ENCODE data around the gene SPEG. TPM values are rescaled to one million over a fixed set of nuclear protein-coding genes. Genes with fewer than 3 reads are reported as not detected.

Gene SPEG
- total RNA-seq, 6 donors from 2014 or later: 2.3 to 8.9 (median 4.9) TPM

DNA sequence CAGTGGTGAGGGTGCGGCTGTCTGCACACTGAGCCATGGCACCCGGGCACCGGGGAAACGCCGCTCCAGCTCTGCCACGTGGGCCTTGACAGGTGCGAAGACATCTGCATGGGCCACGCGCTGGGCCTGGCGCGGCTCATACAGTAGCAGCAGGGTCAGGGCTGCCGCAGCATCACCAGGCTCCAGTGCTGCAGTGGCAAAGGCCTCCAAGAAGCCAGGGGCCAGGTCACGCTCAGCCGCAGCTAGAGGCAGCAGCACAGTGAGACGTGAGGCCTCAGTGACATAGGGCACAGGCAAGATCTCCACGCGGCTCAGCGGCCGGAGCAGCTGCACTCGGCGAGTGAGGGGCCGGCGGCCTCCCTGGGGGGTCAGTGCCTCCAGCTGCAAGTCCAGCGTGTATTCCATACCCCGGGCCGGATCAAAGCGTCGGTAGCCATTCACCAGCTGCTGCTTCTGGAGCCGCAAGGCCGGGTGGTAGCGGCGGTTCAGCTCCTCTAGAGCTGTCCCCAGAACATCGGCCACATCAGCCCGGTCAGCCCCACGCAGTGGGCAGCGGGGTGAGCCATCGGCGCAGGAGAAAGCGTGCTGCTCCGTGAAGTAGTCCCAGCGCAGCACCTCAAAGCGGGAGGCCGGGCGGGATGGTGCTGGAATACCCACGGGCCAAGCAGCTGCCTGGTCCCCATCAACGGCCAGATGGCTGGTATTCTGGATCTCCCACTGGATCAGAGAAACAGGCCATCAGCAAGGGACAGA is 105.5 kb downstream of the SPEG start:
- 90 to 97% methylated on average over 6 to 34 of the region's 46 CpGs for WGBS, 2 donors
- no peak overlapping the region for H3K4me3 ChIP-seq
- TF ChIP-seq, protein P1, sequence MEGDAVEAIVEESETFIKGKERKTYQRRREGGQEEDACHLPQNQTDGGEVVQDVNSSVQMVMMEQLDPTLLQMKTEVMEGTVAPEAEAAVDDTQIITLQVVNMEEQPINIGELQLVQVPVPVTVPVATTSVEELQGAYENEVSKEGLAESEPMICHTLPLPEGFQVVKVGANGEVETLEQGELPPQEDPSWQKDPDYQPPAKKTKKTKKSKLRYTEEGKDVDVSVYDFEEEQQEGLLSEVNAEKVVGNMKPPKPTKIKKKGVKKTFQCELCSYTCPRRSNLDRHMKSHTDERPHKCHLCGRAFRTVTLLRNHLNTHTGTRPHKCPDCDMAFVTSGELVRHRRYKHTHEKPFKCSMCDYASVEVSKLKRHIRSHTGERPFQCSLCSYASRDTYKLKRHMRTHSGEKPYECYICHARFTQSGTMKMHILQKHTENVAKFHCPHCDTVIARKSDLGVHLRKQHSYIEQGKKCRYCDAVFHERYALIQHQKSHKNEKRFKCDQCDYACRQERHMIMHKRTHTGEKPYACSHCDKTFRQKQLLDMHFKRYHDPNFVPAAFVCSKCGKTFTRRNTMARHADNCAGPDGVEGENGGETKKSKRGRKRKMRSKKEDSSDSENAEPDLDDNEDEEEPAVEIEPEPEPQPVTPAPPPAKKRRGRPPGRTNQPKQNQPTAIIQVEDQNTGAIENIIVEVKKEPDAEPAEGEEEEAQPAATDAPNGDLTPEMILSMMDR (IDR thresholded peaks at IDR 0.05): no peak
- TF ChIP-seq EP300 (IDR thresholded peaks at IDR 0.05) (no peak), POLR2AphosphoS5 (IDR thresholded peaks at IDR 0.05) (no peak), POLR2A (IDR thresholded peaks at IDR 0.05) (no peak)
- DNase-seq (peak in 1 of 2 donors; percentile 83), ATAC-seq (ENCODE audit: low FRiP score in 2 of 2) (no peak)
- H3K36me3 ChIP-seq: peaks cover 0 to 25% (median 17%) of the 10 kb centered on the region in 4 donors
- H3K27me3 ChIP-seq: no peaks in the 10 kb centered on the region
- H3K4me1 ChIP-seq: peaks cover 24 to 32% (median 26%) of the 10 kb centered on the region in 4 donors
- H3K9me3 ChIP-seq: no peaks in the 10 kb centered on the region
- H3K27ac ChIP-seq: no peak overlapping the region

DNA sequence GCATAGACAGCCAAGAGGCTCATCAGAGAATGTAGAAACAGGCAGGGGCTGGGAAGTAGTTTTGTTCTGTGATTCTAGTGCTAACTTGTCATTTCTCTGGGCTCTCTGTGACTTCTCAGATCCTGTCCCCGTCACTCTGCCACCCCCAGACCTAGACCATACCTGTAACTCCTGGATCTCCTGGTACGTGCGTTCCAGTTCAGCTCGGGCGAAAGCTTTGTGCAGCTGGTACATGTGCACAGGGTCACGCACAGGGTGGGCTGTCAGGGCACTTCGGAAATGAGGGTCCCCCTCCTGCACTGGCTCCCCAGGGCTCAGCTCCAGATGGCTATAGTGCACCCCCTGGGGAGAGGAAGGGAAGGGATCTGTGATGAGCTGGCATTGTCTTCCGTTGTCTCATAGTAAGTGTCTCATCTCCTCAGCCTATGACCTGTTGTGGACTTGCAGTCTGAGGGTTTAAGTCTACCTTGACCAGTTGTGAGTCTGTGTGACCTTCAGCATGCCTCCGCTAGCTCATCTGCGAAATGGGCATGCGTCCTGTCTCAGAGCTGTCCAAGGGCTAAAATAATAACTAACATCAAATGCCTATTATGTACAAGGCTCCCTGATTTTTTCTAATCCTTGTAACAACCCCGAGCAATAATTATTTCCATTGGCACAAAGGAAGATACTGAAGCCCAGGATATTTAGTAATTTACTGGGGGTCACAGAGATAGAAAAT is 106.3 kb downstream of the SPEG start:
- 89 to 92% methylated on average over 10 to 12 of the region's 12 CpGs for WGBS, 2 donors
- Histone ChIP-seq H3K9me3 (no peaks in the 10 kb centered on the region), H3K36me3 (peaks cover 0 to 25% (median 17%) of the 10 kb centered on the region in 4 donors), H3K4me3 (no peak overlapping the region), H3K27ac (no peak overlapping the region), H3K4me1 (peaks cover 24 to 32% (median 26%) of the 10 kb centered on the region in 4 donors), H3K27me3 (no peaks in the 10 kb centered on the region)
- ATAC-seq (ENCODE audit: low FRiP score in 2 of 2) (no peak), DNase-seq (no peak)
- TF ChIP-seq, protein P1 (IDR thresholded peaks at IDR 0.05): no peak
- TF ChIP-seq POLR2AphosphoS5 (IDR thresholded peaks at IDR 0.05) (no peak), POLR2A (IDR thresholded peaks at IDR 0.05) (no peak)

DNA sequence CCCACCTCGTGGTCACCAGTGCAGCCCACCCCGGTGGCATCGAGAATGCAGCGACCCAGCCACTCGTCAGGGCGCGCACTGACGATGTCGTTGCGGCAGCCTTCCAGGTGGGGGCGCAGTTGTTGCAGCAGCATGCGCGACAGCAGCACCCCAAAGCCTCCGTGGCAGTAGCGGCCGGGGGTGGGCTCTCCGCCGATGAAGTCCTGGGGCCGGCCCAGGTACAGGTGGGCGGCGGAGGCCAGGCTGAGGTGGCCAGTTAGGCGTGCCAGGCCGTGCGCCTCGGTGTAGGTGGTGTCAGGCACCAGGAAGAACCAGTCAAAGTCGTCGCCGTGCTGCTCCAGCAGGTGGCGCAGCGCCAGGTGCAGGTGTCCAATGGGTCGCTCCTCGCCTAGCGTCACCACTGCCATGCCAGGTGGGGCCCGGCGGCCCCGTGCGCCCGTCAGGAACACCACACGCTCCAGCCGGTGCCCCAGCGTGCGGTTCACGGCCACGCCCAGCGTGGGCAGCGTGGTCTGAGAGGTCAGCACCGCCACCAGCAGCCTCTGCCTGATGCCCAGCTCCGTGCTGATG is 107.1 kb downstream of the SPEG start:
- H3K27ac ChIP-seq: peak overlapping the region in 1 of 4 donors; percentile 12
- TF ChIP-seq EP300 (IDR thresholded peaks at IDR 0.05) (no peak), POLR2A (IDR thresholded peaks at IDR 0.05) (no peak), POLR2AphosphoS5 (IDR thresholded peaks at IDR 0.05) (no peak)
- TF ChIP-seq, protein P1 (IDR thresholded peaks at IDR 0.05): peak; percentile 83 to 99 (median 98)
- H3K9me3 ChIP-seq: no peaks in the 10 kb centered on the region
- H3K36me3 ChIP-seq: peaks cover 0 to 25% (median 17%) of the 10 kb centered on the region in 4 donors
- ATAC-seq (ENCODE audit: low FRiP score in 2 of 2): peak; percentile 14 to 44
- peak; percentile 90 to 96 for DNase-seq
- H3K27me3 ChIP-seq: no peaks in the 10 kb centered on the region
- WGBS, 2 donors: 7 to 17% methylated on average over 18 to 31 of the region's 48 CpGs
- peaks cover 24 to 32% (median 26%) of the 10 kb centered on the region in 4 donors for H3K4me1 ChIP-seq
- peak overlapping the region in 3 of 4 donors; percentile 19 to 80 (median 37) for H3K4me3 ChIP-seq

DNA sequence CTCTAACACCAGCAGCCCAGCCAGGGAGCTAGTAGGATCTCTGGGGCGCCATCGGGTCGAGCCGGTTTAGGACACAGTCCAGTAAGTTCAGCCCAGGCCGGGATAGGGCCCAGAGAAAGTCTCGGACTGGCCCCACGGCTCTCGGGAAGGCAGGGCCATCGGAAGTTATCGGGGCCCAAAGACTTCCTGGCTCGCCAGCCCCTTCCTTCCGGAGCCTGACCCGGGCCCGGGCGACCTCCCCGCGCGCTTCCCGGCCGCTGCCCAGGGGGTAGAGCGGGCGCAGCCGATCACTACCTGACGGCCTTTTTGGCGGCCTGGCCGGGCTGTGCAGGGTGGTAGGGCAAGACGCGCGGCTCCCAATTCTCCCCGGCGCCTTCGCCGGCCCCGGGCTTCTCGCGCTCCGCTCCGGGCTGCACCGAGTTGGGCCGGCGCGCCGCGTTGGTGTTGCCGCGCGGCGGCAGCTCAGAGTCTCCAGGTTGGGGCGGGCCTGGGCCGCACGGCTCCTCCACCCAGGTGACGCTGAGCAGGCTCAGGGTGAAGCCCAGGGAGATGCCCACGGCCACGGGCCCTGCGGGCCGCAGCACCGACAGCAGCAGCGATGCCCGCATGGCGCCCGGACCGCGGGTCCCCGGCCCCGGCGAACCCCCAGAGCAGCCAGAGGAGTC is 108.4 kb downstream of the SPEG start:
- Histone ChIP-seq H3K27ac (peak overlapping the region; percentile 72 to 86 (median 80)), H3K4me1 (peaks cover 24 to 32% (median 26%) of the 10 kb centered on the region in 4 donors), H3K4me3 (peak overlapping the region; percentile 77 to 82 (median 80)), H3K36me3 (peaks cover 0 to 25% (median 17%) of the 10 kb centered on the region in 4 donors), H3K27me3 (no peaks in the 10 kb centered on the region), H3K9me3 (no peaks in the 10 kb centered on the region)
- 1% methylated on average over 13 to 16 of the region's 66 CpGs for WGBS, 2 donors
- TF ChIP-seq POLR2A (IDR thresholded peaks at IDR 0.05): no peak
- DNase-seq (peak in 1 of 2 donors; percentile 37), ATAC-seq (ENCODE audit: low FRiP score in 2 of 2) (peak; percentile 2 to 43)

All from upper lobe of left lung (tissue), 6 donors.